ENCODE data around the gene S100A11.

Gene S100A11

DNA sequence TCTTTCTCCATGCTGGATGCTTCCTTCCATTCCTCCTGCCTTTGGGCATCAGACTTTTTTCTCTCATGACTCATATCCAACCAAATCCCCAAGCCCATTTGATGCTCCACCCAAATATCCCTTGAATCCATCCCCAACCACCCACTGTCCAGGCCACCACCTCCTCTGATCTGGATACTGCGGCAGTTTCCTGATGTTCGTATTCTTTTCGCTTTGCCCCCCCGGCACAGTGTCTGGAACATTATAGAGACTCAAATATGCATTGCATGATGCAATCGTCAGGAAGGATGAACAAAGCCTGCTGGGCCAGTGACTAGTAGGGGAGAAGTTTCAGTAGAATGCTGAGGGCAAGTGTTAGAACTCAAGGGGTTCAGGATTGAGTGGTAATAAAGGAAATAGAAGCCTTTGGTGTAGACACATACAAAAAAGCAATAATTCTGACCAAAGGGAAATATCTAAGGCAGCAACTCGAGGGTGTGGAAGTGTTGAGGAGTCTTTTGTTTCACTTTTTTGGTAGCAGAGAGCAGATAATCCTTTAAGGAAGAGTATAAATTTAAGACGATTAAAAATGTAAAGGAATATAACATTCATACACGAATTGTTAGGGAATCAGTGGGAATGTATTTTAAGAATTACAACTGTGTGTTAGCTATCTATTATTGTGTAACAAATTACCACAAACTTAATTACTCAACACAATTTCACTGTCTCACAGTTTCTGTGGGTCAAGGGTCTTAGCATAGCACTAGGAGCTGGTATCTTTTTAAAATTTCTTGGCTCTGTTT lies 7.5 kb downstream of the S100A11 start:
- Histone ChIP-seq H3K4me3 (ENCODE audit: insufficient read depth in 1 of 2, low read depth in 1 of 2, low read length in 2 of 2) (no peak overlapping the region), H3K9ac (ENCODE audit: low read length) (peak overlapping the region; percentile 42), H2AFZ (ENCODE audit: low read depth, low read length) (peak overlapping the region; percentile 24), H2BK120ac (ENCODE audit: low read depth, low read length) (no peak overlapping the region), H2BK12ac (ENCODE audit: low read length in 2 of 2) (no peak overlapping the region), H2BK5ac (ENCODE audit: low read depth, low read length, poor library complexity, severe bottlenecking) (no peak overlapping the region), H3K18ac (ENCODE audit: low read depth in 1 of 2, low read length in 2 of 2) (no peak overlapping the region), H3K27me3 (ENCODE audit: control insufficient read depth in 1 of 2, insufficient read depth in 1 of 2, low read length in 2 of 2) (peaks cover 0 to 4% of the 10 kb centered on the region in 2 experiments), H3K4me2 (ENCODE audit: low read length, poor library complexity, severe bottlenecking) (no peak overlapping the region), H4K91ac (ENCODE audit: low read length) (no peak overlapping the region), H3K23ac (ENCODE audit: low read length in 2 of 2) (no peak overlapping the region), H3K79me1 (replicated peaks; ENCODE audit: low read length, poor library complexity, severe bottlenecking) (peaks cover 10% of the 10 kb centered on the region), H3K9me3 (ENCODE audit: control insufficient read depth, low read length) (no peaks in the 10 kb centered on the region), H4K8ac (ENCODE audit: low read length) (no peak overlapping the region), H3K4me1 (ENCODE audit: control insufficient read depth, insufficient read depth, low read depth, low read length) (no peaks in the 10 kb centered on the region), H3K4ac (ENCODE audit: low read depth in 1 of 2, low read length in 2 of 2) (no peak overlapping the region), H3K27ac (ENCODE audit: low read length, poor library complexity, severe bottlenecking) (no peak overlapping the region), H2AK5ac (ENCODE audit: low read length, severe bottlenecking) (no peak overlapping the region), H3K36me3 (ENCODE audit: control insufficient read depth in 1 of 2, insufficient read depth in 2 of 2, low read depth in 1 of 2, low read length in 2 of 2) (peaks cover 16 to 38% of the 10 kb centered on the region in 2 experiments), H3K14ac (ENCODE audit: low read length in 2 of 2) (no peak overlapping the region), H2BK15ac (ENCODE audit: low read depth, poor library complexity, severe bottlenecking) (no peak overlapping the region)
- 94% methylated on average over 6 of the region's 8 CpGs for WGBS
- peak; percentile 57 for DNase-seq

DNA sequence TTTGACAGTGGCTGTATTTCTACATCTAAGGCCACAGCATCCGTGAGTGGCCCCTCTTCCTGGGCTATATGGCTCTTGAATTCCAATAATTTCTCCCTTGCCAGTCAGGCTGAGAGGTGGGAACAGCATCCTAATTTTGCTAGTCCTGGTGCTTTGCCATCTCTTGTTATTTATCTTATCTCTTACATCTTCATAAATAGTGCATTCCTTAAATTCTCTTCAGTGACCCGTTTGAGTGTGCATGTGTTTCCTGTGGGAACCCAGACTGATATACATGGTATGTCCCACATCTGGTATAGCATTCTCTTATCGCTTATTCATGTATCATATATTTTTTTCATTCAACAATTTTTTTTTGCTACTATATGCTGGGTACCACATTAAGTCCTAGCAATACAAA lies 9.9 kb downstream of the S100A11 start:
- no peak overlapping the region for H2BK12ac ChIP-seq (ENCODE audit: low read length in 2 of 2)
- DNase-seq, result no peak
- H3K4me1 ChIP-seq (ENCODE audit: control insufficient read depth, insufficient read depth, low read depth, low read length), result no peaks in the 10 kb centered on the region
- no peak overlapping the region for H2BK120ac ChIP-seq (ENCODE audit: low read depth, low read length)
- peaks cover 0 to 17% of the 10 kb centered on the region in 2 experiments for H3K27me3 ChIP-seq (ENCODE audit: control insufficient read depth in 1 of 2, insufficient read depth in 1 of 2, low read length in 2 of 2)
- no peak overlapping the region for H2AK5ac ChIP-seq (ENCODE audit: low read length, severe bottlenecking)
- no peaks in the 10 kb centered on the region for H3K79me1 ChIP-seq (replicated peaks; ENCODE audit: low read length, poor library complexity, severe bottlenecking)
- H3K4me2 ChIP-seq (ENCODE audit: low read length, poor library complexity, severe bottlenecking), result no peak overlapping the region
- no peak overlapping the region for H2AFZ ChIP-seq (ENCODE audit: low read depth, low read length)
- no peak overlapping the region for H4K91ac ChIP-seq (ENCODE audit: low read length)
- H3K4ac ChIP-seq (ENCODE audit: low read depth in 1 of 2, low read length in 2 of 2), result no peak overlapping the region
- 49% methylated on average over 3 of the region's 3 CpGs for WGBS
- H3K18ac ChIP-seq (ENCODE audit: low read depth in 1 of 2, low read length in 2 of 2), result no peak overlapping the region
- no peak overlapping the region for H2BK5ac ChIP-seq (ENCODE audit: low read depth, low read length, poor library complexity, severe bottlenecking)
- no peak overlapping the region for H3K23ac ChIP-seq (ENCODE audit: low read length in 2 of 2)
- H4K8ac ChIP-seq (ENCODE audit: low read length), result no peak overlapping the region
- no peak overlapping the region for H2BK15ac ChIP-seq (ENCODE audit: low read depth, poor library complexity, severe bottlenecking)
- no peak overlapping the region for H3K14ac ChIP-seq (ENCODE audit: low read length in 2 of 2)
- H3K27ac ChIP-seq (ENCODE audit: low read length, poor library complexity, severe bottlenecking), result no peak overlapping the region
- no peak overlapping the region for H3K9ac ChIP-seq (ENCODE audit: low read length)
- H3K9me3 ChIP-seq (ENCODE audit: control insufficient read depth, low read length), result no peaks in the 10 kb centered on the region
- H3K36me3 ChIP-seq (ENCODE audit: control insufficient read depth in 1 of 2, insufficient read depth in 2 of 2, low read depth in 1 of 2, low read length in 2 of 2), result peaks cover 3 to 13% of the 10 kb centered on the region in 2 experiments
- no peak overlapping the region for H3K4me3 ChIP-seq (ENCODE audit: insufficient read depth in 1 of 2, low read depth in 1 of 2, low read length in 2 of 2)

DNA sequence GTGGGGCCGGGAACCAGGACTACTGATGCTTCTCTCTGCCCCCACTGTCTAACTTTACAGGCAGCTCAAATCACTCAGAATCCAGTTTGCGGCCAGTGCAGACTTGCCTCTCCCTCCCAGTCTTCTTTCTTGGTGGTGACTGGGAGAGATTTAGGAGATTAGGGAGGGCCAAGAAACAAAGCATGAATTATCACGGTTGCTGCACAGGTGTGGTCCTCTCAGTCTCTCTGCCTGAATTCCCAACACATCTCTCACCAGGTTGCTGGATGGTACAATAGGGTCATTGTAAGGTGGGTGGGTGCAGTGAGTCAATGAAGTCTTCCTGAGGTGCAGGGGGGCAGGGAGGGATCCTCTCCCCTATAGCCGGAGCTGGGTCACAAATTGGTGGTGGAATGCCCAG lies 12.6 kb downstream of the S100A11 start:
- peak overlapping the region in 1 of 2 experiments; percentile 84 for H3K23ac ChIP-seq (ENCODE audit: low read length in 2 of 2)
- H3K4me3 ChIP-seq (ENCODE audit: insufficient read depth in 1 of 2, low read depth in 1 of 2, low read length in 2 of 2), result no peak overlapping the region
- H2AFZ ChIP-seq (ENCODE audit: low read depth, low read length), result no peak overlapping the region
- no peak overlapping the region for H2BK120ac ChIP-seq (ENCODE audit: low read depth, low read length)
- no peak overlapping the region for H3K4ac ChIP-seq (ENCODE audit: low read depth in 1 of 2, low read length in 2 of 2)
- H4K91ac ChIP-seq (ENCODE audit: low read length), result no peak overlapping the region
- no peak overlapping the region for H3K9ac ChIP-seq (ENCODE audit: low read length)
- no peak overlapping the region for H2BK15ac ChIP-seq (ENCODE audit: low read depth, poor library complexity, severe bottlenecking)
- H3K9me3 ChIP-seq (ENCODE audit: control insufficient read depth, low read length), result no peaks in the 10 kb centered on the region
- H3K27me3 ChIP-seq (ENCODE audit: control insufficient read depth in 1 of 2, insufficient read depth in 1 of 2, low read length in 2 of 2), result peaks cover 0 to 30% of the 10 kb centered on the region in 2 experiments
- 100% methylated on average over 1 of the region's 4 CpGs for WGBS
- no peaks in the 10 kb centered on the region for H3K79me1 ChIP-seq (replicated peaks; ENCODE audit: low read length, poor library complexity, severe bottlenecking)
- no peak overlapping the region for H2BK5ac ChIP-seq (ENCODE audit: low read depth, low read length, poor library complexity, severe bottlenecking)
- H3K27ac ChIP-seq (ENCODE audit: low read length, poor library complexity, severe bottlenecking), result no peak overlapping the region
- H2AK5ac ChIP-seq (ENCODE audit: low read length, severe bottlenecking), result no peak overlapping the region
- DNase-seq, result no peak
- no peak overlapping the region for H3K4me2 ChIP-seq (ENCODE audit: low read length, poor library complexity, severe bottlenecking)
- H3K18ac ChIP-seq (ENCODE audit: low read depth in 1 of 2, low read length in 2 of 2), result no peak overlapping the region
- no peaks in the 10 kb centered on the region for H3K4me1 ChIP-seq (ENCODE audit: control insufficient read depth, insufficient read depth, low read depth, low read length)
- no peak overlapping the region for H3K14ac ChIP-seq (ENCODE audit: low read length in 2 of 2)
- H3K36me3 ChIP-seq (ENCODE audit: control insufficient read depth in 1 of 2, insufficient read depth in 2 of 2, low read depth in 1 of 2, low read length in 2 of 2), result no peaks in the 10 kb centered on the region
- no peak overlapping the region for H2BK12ac ChIP-seq (ENCODE audit: low read length in 2 of 2)
- no peak overlapping the region for H4K8ac ChIP-seq (ENCODE audit: low read length)

DNA sequence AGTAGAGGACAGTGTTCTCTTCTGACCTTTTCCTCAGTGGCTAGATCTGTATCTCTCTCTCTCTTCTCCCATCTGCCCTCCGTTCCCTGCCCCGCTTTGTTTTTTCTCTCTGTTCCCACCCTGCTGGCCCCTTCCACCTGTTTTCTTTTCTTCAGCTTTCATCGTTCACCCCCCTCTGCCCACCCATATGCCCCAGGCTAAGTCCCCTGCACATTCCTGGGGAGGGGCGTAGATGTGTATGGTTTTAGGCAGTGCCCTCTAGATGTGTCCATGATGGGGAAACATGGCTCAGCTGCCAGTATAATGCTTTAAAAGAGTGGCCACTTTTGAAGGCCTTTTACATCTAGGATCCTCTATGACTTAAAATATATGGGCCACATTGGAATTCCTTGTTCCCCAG lies 13.6 kb downstream of the S100A11 start:
- no peak overlapping the region for H3K27ac ChIP-seq (ENCODE audit: low read length, poor library complexity, severe bottlenecking)
- H2BK12ac ChIP-seq (ENCODE audit: low read length in 2 of 2), result no peak overlapping the region
- H4K8ac ChIP-seq (ENCODE audit: low read length), result no peak overlapping the region
- H3K4me2 ChIP-seq (ENCODE audit: low read length, poor library complexity, severe bottlenecking), result no peak overlapping the region
- no peaks in the 10 kb centered on the region for H3K79me1 ChIP-seq (replicated peaks; ENCODE audit: low read length, poor library complexity, severe bottlenecking)
- 86% methylated on average over 4 of the region's 4 CpGs for WGBS
- DNase-seq, result no peak
- no peak overlapping the region for H2BK120ac ChIP-seq (ENCODE audit: low read depth, low read length)
- H2AFZ ChIP-seq (ENCODE audit: low read depth, low read length), result no peak overlapping the region
- H3K9me3 ChIP-seq (ENCODE audit: control insufficient read depth, low read length), result no peaks in the 10 kb centered on the region
- H3K4me3 ChIP-seq (ENCODE audit: insufficient read depth in 1 of 2, low read depth in 1 of 2, low read length in 2 of 2), result no peak overlapping the region
- no peak overlapping the region for H2BK15ac ChIP-seq (ENCODE audit: low read depth, poor library complexity, severe bottlenecking)
- H3K9ac ChIP-seq (ENCODE audit: low read length), result no peak overlapping the region
- peaks cover 0 to 30% of the 10 kb centered on the region in 2 experiments for H3K27me3 ChIP-seq (ENCODE audit: control insufficient read depth in 1 of 2, insufficient read depth in 1 of 2, low read length in 2 of 2)
- H2AK5ac ChIP-seq (ENCODE audit: low read length, severe bottlenecking), result no peak overlapping the region
- no peak overlapping the region for H3K23ac ChIP-seq (ENCODE audit: low read length in 2 of 2)
- H3K36me3 ChIP-seq (ENCODE audit: control insufficient read depth in 1 of 2, insufficient read depth in 2 of 2, low read depth in 1 of 2, low read length in 2 of 2), result no peaks in the 10 kb centered on the region
- no peak overlapping the region for H4K91ac ChIP-seq (ENCODE audit: low read length)
- no peaks in the 10 kb centered on the region for H3K4me1 ChIP-seq (ENCODE audit: control insufficient read depth, insufficient read depth, low read depth, low read length)
- no peak overlapping the region for H2BK5ac ChIP-seq (ENCODE audit: low read depth, low read length, poor library complexity, severe bottlenecking)
- no peak overlapping the region for H3K4ac ChIP-seq (ENCODE audit: low read depth in 1 of 2, low read length in 2 of 2)
- no peak overlapping the region for H3K14ac ChIP-seq (ENCODE audit: low read length in 2 of 2)
- H3K18ac ChIP-seq (ENCODE audit: low read depth in 1 of 2, low read length in 2 of 2), result no peak overlapping the region

Data from mesenchymal stem cell (in vitro differentiated cells and primary cell).